ENCODE results near the gene SYNPO2. TPM values are rescaled to one million over a fixed set of nuclear protein-coding genes. Genes with fewer than 3 reads are reported as not detected.

Gene SYNPO2
- total RNA-seq, 1 experiment from 2014 or later, result 0.93 TPM

DNA sequence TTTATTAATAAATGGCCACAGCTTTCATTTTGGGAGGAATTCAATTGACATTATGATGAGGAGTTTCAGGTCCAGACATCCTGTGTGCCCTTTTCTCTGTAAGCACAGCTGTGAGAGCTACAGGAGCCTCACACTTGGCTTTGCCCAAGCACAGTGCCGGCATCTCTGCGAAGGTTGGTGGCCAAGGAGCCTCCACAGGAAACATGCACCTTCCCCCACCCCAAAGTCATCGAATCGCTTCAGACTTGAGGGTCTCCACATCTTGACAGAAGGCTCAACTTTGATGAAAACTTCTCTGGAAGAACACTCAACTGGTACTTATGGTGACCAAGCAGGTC, 100.0 kb downstream of the SYNPO2 start:
- Histone ChIP-seq H2AFZ (ENCODE audit: low read depth, low read length, poor library complexity, severe bottlenecking) (no peak overlapping the region), H3K4me2 (ENCODE audit: low read length) (no peak overlapping the region), H4K20me1 (ENCODE audit: insufficient read depth) (no peaks in the 10 kb centered on the region), H3K79me2 (ENCODE audit: insufficient read depth, low read length) (no peaks in the 10 kb centered on the region), H3K9me2 (ENCODE audit: insufficient read depth) (no peaks in the 10 kb centered on the region), H3K9ac (ENCODE audit: low read length) (no peak overlapping the region), H3K27ac (ENCODE audit: low read depth, low read length) (no peak overlapping the region), H3K27me3 (ENCODE audit: insufficient read depth, low read length) (no peaks in the 10 kb centered on the region), H3K9me3 (ENCODE audit: control insufficient read depth in 1 of 2, insufficient read depth in 1 of 2, low read depth in 1 of 2, low read length in 2 of 2) (no peaks in the 10 kb centered on the region), H3K4me3 (replicated peaks in 1 of 2; ENCODE audit: low read depth in 1 of 2, low read length in 2 of 2) (no peak overlapping the region), H3K36me3 (ENCODE audit: control insufficient read depth in 1 of 2, insufficient read depth in 2 of 2, low read length in 2 of 2) (no peaks in the 10 kb centered on the region), H3K4me1 (ENCODE audit: control insufficient read depth in 1 of 2, insufficient read depth in 2 of 2, low read length in 2 of 2) (no peaks in the 10 kb centered on the region)
- CTCF ChIA-PET, result no interaction called here
- DNase-seq (ENCODE audit: low read depth, low spot score), result no peak
- intact Hi-C loops (cut with micrococcal nuclease), result no loop called here
- TF ChIP-seq CBX3 (IDR thresholded peaks at IDR 0.05; ENCODE audit: low read depth), result no peak
- TF ChIP-seq POLR2A (IDR thresholded peaks at IDR 0.05; ENCODE audit: borderline replicate concordance, extremely low read depth, insufficient read depth, insufficient read length), result no peak
- TF ChIP-seq POLR2AphosphoS5 (IDR thresholded peaks at IDR 0.05; ENCODE audit: low read depth, low read length), result no peak
- TF ChIP-seq, protein P1, sequence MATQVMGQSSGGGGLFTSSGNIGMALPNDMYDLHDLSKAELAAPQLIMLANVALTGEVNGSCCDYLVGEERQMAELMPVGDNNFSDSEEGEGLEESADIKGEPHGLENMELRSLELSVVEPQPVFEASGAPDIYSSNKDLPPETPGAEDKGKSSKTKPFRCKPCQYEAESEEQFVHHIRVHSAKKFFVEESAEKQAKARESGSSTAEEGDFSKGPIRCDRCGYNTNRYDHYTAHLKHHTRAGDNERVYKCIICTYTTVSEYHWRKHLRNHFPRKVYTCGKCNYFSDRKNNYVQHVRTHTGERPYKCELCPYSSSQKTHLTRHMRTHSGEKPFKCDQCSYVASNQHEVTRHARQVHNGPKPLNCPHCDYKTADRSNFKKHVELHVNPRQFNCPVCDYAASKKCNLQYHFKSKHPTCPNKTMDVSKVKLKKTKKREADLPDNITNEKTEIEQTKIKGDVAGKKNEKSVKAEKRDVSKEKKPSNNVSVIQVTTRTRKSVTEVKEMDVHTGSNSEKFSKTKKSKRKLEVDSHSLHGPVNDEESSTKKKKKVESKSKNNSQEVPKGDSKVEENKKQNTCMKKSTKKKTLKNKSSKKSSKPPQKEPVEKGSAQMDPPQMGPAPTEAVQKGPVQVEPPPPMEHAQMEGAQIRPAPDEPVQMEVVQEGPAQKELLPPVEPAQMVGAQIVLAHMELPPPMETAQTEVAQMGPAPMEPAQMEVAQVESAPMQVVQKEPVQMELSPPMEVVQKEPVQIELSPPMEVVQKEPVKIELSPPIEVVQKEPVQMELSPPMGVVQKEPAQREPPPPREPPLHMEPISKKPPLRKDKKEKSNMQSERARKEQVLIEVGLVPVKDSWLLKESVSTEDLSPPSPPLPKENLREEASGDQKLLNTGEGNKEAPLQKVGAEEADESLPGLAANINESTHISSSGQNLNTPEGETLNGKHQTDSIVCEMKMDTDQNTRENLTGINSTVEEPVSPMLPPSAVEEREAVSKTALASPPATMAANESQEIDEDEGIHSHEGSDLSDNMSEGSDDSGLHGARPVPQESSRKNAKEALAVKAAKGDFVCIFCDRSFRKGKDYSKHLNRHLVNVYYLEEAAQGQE (IDR thresholded peaks at IDR 0.05; ENCODE audit: low read depth), result no peak
- TF ChIP-seq, protein P2, sequence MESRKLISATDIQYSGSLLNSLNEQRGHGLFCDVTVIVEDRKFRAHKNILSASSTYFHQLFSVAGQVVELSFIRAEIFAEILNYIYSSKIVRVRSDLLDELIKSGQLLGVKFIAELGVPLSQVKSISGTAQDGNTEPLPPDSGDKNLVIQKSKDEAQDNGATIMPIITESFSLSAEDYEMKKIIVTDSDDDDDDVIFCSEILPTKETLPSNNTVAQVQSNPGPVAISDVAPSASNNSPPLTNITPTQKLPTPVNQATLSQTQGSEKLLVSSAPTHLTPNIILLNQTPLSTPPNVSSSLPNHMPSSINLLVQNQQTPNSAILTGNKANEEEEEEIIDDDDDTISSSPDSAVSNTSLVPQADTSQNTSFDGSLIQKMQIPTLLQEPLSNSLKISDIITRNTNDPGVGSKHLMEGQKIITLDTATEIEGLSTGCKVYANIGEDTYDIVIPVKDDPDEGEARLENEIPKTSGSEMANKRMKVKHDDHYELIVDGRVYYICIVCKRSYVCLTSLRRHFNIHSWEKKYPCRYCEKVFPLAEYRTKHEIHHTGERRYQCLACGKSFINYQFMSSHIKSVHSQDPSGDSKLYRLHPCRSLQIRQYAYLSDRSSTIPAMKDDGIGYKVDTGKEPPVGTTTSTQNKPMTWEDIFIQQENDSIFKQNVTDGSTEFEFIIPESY (IDR thresholded peaks at IDR 0.05; ENCODE audit: extremely low read depth, insufficient replicate concordance, low read length), result no peak
- TF ChIP-seq, protein P3, sequence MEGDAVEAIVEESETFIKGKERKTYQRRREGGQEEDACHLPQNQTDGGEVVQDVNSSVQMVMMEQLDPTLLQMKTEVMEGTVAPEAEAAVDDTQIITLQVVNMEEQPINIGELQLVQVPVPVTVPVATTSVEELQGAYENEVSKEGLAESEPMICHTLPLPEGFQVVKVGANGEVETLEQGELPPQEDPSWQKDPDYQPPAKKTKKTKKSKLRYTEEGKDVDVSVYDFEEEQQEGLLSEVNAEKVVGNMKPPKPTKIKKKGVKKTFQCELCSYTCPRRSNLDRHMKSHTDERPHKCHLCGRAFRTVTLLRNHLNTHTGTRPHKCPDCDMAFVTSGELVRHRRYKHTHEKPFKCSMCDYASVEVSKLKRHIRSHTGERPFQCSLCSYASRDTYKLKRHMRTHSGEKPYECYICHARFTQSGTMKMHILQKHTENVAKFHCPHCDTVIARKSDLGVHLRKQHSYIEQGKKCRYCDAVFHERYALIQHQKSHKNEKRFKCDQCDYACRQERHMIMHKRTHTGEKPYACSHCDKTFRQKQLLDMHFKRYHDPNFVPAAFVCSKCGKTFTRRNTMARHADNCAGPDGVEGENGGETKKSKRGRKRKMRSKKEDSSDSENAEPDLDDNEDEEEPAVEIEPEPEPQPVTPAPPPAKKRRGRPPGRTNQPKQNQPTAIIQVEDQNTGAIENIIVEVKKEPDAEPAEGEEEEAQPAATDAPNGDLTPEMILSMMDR (IDR thresholded peaks at IDR 0.05 in 2 of 3, conservative IDR thresholded peaks at IDR 0.05 in 1 of 3; ENCODE audit: borderline replicate concordance in 1 of 3, insufficient read depth in 1 of 3, low read depth in 2 of 3, low read length in 2 of 3), result no peak
- TF ChIP-seq FOSL1 (IDR thresholded peaks at IDR 0.05; ENCODE audit: low read depth), result no peak
- BruUV-seq (replicated peaks), result no TSS peak
- RAD21 ChIA-PET (ENCODE audit: low non-redundant PET in 1 of 2, low total read pairs in 2 of 2, uncharacterized antibody in 2 of 2, unreplicated experiment in 2 of 2), result no interaction called here
- ATAC-seq, result no peak
- POLR2A ChIA-PET, result no interaction called here
